ENCODE results near the gene NFKBIE. TPM values are rescaled to one million over a fixed set of nuclear protein-coding genes. Genes with fewer than 3 reads are reported as not detected.

The NFKBIE gene
- total RNA-seq, 1 experiment from 2014 or later = 7.6 TPM

DNA sequence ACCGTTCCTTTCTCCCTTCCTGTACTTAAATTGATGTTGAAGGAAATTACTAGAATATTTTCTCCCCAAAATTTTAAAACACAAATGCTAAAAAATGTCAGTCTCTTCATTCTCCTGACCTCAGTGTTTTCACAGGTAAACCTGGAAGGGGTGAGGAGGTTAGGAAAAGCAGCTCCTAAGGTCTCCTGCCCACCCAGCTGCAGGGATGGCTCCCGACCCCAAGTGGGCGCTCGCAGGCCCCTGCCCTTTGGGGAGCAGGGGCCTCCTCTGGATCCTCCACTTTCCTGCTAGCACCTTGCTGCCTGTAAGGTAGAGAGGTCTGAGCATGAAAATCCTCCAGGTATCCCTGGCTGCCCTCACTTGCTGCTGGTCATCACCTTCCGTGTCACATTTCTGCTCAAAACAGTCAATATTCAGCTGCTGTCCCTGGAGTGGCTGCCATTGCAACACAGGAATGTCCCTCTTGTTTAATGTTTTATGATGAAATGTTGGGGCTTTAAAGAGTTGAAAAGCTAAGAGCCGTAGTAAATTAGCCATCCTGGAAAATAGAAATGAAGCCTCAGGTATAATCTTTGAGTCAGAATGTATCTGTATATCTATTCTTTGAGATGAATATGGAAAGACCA lies 29.3 kb downstream of the NFKBIE start:
- peaks cover 29 to 42% of the 10 kb centered on the region in 2 experiments for H3K4me1 ChIP-seq (ENCODE audit: control insufficient read depth in 1 of 2, insufficient read depth in 2 of 2, low read length in 2 of 2)
- no peak overlapping the region for H3K4me3 ChIP-seq (replicated peaks in 1 of 2; ENCODE audit: low read depth in 1 of 2, low read length in 2 of 2)
- CTCF ChIA-PET = interaction anchor here (2.6 kb wide), 1 partner anchor 12 kb away, joined by 22 read pairs; the partner anchor contains the start of gene SLC29A1
- RAD21 ChIA-PET (ENCODE audit: low non-redundant PET in 1 of 2, low total read pairs in 2 of 2, uncharacterized antibody in 2 of 2, unreplicated experiment in 2 of 2) = no interaction called here
- no peak for DNase-seq (ENCODE audit: low read depth, low spot score)
- H3K9ac ChIP-seq (ENCODE audit: low read length) = 0 out of 2 replicates have a peak overlapping the region, but pooled peaks have one; percentile 17
- no peak overlapping the region for H3K4me2 ChIP-seq (ENCODE audit: low read length)
- ATAC-seq = no peak
- H3K9me3 ChIP-seq (ENCODE audit: control insufficient read depth in 1 of 2, insufficient read depth in 1 of 2, low read depth in 1 of 2, low read length in 2 of 2) = no peaks in the 10 kb centered on the region
- no peaks in the 10 kb centered on the region for H4K20me1 ChIP-seq (ENCODE audit: insufficient read depth)
- intact Hi-C loops (cut with micrococcal nuclease) = no loop called here
- no peaks in the 10 kb centered on the region for H3K9me2 ChIP-seq (ENCODE audit: insufficient read depth)
- no peaks in the 10 kb centered on the region for H3K27me3 ChIP-seq (ENCODE audit: insufficient read depth, low read length)
- no TSS peak for BruUV-seq (replicated peaks)
- peaks cover 14 to 37% of the 10 kb centered on the region in 2 experiments; a peak in 3 of 4 replicates for H3K36me3 ChIP-seq (ENCODE audit: control insufficient read depth in 1 of 2, insufficient read depth in 2 of 2, low read length in 2 of 2)
- 0 out of 2 replicates have a peak overlapping the region, but pooled peaks have one; percentile 19 for H3K27ac ChIP-seq (ENCODE audit: low read depth, low read length)
- H2AFZ ChIP-seq (ENCODE audit: low read depth, low read length, poor library complexity, severe bottlenecking) = no peak overlapping the region
- TF ChIP-seq EZH2 (IDR thresholded peaks at IDR 0.05) = no peak
- TF ChIP-seq, protein P1, sequence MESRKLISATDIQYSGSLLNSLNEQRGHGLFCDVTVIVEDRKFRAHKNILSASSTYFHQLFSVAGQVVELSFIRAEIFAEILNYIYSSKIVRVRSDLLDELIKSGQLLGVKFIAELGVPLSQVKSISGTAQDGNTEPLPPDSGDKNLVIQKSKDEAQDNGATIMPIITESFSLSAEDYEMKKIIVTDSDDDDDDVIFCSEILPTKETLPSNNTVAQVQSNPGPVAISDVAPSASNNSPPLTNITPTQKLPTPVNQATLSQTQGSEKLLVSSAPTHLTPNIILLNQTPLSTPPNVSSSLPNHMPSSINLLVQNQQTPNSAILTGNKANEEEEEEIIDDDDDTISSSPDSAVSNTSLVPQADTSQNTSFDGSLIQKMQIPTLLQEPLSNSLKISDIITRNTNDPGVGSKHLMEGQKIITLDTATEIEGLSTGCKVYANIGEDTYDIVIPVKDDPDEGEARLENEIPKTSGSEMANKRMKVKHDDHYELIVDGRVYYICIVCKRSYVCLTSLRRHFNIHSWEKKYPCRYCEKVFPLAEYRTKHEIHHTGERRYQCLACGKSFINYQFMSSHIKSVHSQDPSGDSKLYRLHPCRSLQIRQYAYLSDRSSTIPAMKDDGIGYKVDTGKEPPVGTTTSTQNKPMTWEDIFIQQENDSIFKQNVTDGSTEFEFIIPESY (IDR thresholded peaks at IDR 0.05; ENCODE audit: extremely low read depth, insufficient replicate concordance, low read length) = no peak
- no peak for TF ChIP-seq EZH2phosphoT487 (IDR thresholded peaks at IDR 0.05; ENCODE audit: borderline replicate concordance)
- TF ChIP-seq POLR2A (IDR thresholded peaks at IDR 0.05; ENCODE audit: borderline replicate concordance, extremely low read depth, insufficient read depth, insufficient read length) = no peak
- no peak for TF ChIP-seq SIN3A (IDR thresholded peaks at IDR 0.05; ENCODE audit: low read depth)
- TF ChIP-seq, protein P2, sequence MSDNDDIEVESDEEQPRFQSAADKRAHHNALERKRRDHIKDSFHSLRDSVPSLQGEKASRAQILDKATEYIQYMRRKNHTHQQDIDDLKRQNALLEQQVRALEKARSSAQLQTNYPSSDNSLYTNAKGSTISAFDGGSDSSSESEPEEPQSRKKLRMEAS (IDR thresholded peaks at IDR 0.05) = no peak
- TF ChIP-seq ZFX (IDR thresholded peaks at IDR 0.05) = no peak
- no peak for TF ChIP-seq POLR2AphosphoS5 (IDR thresholded peaks at IDR 0.05; ENCODE audit: low read depth, low read length)
- TF ChIP-seq CEBPB (IDR thresholded peaks at IDR 0.05; ENCODE audit: low read depth) = no peak
- TF ChIP-seq, protein P3, sequence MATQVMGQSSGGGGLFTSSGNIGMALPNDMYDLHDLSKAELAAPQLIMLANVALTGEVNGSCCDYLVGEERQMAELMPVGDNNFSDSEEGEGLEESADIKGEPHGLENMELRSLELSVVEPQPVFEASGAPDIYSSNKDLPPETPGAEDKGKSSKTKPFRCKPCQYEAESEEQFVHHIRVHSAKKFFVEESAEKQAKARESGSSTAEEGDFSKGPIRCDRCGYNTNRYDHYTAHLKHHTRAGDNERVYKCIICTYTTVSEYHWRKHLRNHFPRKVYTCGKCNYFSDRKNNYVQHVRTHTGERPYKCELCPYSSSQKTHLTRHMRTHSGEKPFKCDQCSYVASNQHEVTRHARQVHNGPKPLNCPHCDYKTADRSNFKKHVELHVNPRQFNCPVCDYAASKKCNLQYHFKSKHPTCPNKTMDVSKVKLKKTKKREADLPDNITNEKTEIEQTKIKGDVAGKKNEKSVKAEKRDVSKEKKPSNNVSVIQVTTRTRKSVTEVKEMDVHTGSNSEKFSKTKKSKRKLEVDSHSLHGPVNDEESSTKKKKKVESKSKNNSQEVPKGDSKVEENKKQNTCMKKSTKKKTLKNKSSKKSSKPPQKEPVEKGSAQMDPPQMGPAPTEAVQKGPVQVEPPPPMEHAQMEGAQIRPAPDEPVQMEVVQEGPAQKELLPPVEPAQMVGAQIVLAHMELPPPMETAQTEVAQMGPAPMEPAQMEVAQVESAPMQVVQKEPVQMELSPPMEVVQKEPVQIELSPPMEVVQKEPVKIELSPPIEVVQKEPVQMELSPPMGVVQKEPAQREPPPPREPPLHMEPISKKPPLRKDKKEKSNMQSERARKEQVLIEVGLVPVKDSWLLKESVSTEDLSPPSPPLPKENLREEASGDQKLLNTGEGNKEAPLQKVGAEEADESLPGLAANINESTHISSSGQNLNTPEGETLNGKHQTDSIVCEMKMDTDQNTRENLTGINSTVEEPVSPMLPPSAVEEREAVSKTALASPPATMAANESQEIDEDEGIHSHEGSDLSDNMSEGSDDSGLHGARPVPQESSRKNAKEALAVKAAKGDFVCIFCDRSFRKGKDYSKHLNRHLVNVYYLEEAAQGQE (IDR thresholded peaks at IDR 0.05; ENCODE audit: low read depth) = no peak
- TF ChIP-seq, protein P4, sequence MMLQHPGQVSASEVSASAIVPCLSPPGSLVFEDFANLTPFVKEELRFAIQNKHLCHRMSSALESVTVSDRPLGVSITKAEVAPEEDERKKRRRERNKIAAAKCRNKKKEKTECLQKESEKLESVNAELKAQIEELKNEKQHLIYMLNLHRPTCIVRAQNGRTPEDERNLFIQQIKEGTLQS (IDR thresholded peaks at IDR 0.05) = no peak
- TF ChIP-seq ELF1 (IDR thresholded peaks at IDR 0.05; ENCODE audit: borderline replicate concordance, low read depth) = no peak
- TF ChIP-seq EGR1 (IDR thresholded peaks at IDR 0.05; ENCODE audit: low read depth) = no peak
- TF ChIP-seq TCF7L2 (IDR thresholded peaks at IDR 0.05; ENCODE audit: borderline replicate concordance, extremely low read depth, insufficient read depth, insufficient read length) = no peak
- TF ChIP-seq YY1 (IDR thresholded peaks at IDR 0.05; ENCODE audit: extremely low read depth, insufficient replicate concordance, low read depth, low read length) = no peak
- TF ChIP-seq ZNF274 (IDR thresholded peaks at IDR 0.05; ENCODE audit: low read depth, low read length) = no peak
- TF ChIP-seq CBX3 (IDR thresholded peaks at IDR 0.05; ENCODE audit: low read depth) = no peak
- no peak for TF ChIP-seq SP1 (IDR thresholded peaks at IDR 0.05; ENCODE audit: low read depth)
- POLR2A ChIA-PET = interaction anchor here (2.5 kb wide), 1 partner anchor 10 kb away, joined by 20 read pairs; the partner anchor contains the start of gene HSP90AB1
- H3K79me2 ChIP-seq (ENCODE audit: insufficient read depth, low read length) = no peaks in the 10 kb centered on the region

All from HCT116 (cell line).